Measurements from ENCODE around the gene SPAG16.

SPAG16 gene

GRCh38 chr2:214004463-214004862, 720.2 kb downstream of the SPAG16 start:
- no peak overlapping the region for H3K27ac Mint-ChIP-seq
- no peak for TF ChIP-seq CTCF (IDR thresholded peaks at IDR 0.05; ENCODE audit: unreplicated experiment in 3 of 3)
- no peaks in the 10 kb centered on the region for H3K27me3 Mint-ChIP-seq (ENCODE audit: low read depth)
- no peaks in the 10 kb centered on the region for H3K36me3 Mint-ChIP-seq (ENCODE audit: low read depth)
- H3K4me3 Mint-ChIP-seq = no peak overlapping the region
- no peaks in the 10 kb centered on the region for H3K4me1 Mint-ChIP-seq
- no peaks in the 10 kb centered on the region for H3K9me3 Mint-ChIP-seq

DNA sequence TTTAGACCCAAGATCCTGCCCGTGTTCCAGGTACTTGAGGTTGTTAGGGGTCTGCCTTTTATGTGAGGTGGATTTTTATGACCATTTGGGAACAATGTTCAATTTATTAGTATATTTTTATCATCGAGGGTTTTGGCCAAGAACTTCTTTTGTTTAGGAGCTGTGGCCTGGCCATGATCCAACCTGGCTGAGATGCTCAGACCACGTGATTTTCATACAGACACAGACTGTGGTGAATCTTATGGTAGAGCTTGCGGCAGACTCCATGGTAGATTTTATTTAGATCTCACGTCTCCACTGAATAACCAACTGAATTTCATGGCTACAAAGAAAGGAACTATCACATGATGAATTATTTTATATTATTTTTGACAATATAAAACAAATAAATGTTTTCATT, 721.1 kb downstream of the SPAG16 start:
- Mint-ChIP-seq H3K27ac (no peak overlapping the region), H3K27me3 (ENCODE audit: low read depth) (no peaks in the 10 kb centered on the region), H3K36me3 (ENCODE audit: low read depth) (no peaks in the 10 kb centered on the region), H3K4me3 (no peak overlapping the region), H3K9me3 (no peaks in the 10 kb centered on the region), H3K4me1 (no peaks in the 10 kb centered on the region)
- TF ChIP-seq CTCF (IDR thresholded peaks at IDR 0.05; ENCODE audit: unreplicated experiment in 3 of 3) = no peak

GRCh38 chr2:214006601-214007000, 722.3 kb downstream of the SPAG16 start:
- H3K27ac Mint-ChIP-seq = no peak overlapping the region
- H3K4me1 Mint-ChIP-seq = no peaks in the 10 kb centered on the region
- no peak overlapping the region for H3K4me3 Mint-ChIP-seq
- no peak for TF ChIP-seq CTCF (IDR thresholded peaks at IDR 0.05; ENCODE audit: unreplicated experiment in 3 of 3)
- H3K27me3 Mint-ChIP-seq (ENCODE audit: low read depth) = no peaks in the 10 kb centered on the region
- H3K36me3 Mint-ChIP-seq (ENCODE audit: low read depth) = no peaks in the 10 kb centered on the region
- no peaks in the 10 kb centered on the region for H3K9me3 Mint-ChIP-seq

- Mint-ChIP-seq H3K4me1 (no peaks in the 10 kb centered on the region), H3K36me3 (ENCODE audit: low read depth) (no peaks in the 10 kb centered on the region), H3K4me3 (no peak overlapping the region), H3K27ac (no peak overlapping the region), H3K27me3 (ENCODE audit: low read depth) (no peaks in the 10 kb centered on the region), H3K9me3 (no peaks in the 10 kb centered on the region)
- TF ChIP-seq CTCF (IDR thresholded peaks at IDR 0.05; ENCODE audit: unreplicated experiment in 3 of 3) = no peak
These were observed 727.4 kb downstream of the SPAG16 start for GRCh38 chr2:214011676-214012075.

DNA sequence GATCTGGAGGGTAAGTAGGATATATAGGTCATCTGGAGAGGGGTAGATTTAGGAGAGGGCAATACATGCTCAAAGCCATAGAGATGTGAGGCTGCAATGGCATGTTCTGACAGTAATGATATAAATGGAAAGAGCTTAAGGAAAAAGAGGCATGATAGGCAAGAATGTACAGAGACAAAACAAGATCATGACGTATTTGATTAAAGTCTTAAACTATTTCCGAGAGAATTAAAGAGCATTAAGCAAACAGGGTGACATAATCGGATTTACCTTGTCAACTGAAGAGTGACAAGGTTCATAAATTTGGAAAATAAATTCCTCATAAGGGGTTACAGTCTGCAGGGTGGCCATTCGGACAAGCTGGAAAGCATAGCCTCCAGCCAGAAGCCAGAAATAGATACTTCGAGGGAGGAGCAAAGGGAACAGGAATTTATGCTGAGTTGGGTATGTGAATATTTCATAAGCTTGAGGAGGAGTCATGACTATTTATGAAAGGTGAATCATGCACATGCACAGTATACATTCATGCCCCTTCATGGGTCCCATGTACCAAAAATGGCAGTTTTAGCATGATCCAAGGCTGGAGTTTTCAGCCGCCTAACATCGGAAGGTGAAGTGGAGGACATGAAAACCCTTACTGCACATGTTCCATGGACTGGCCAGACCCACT, 730.4 kb downstream of the SPAG16 start:
- Mint-ChIP-seq H3K27me3 (ENCODE audit: low read depth) (no peaks in the 10 kb centered on the region), H3K4me3 (no peak overlapping the region), H3K4me1 (no peaks in the 10 kb centered on the region), H3K9me3 (no peaks in the 10 kb centered on the region), H3K36me3 (ENCODE audit: low read depth) (no peaks in the 10 kb centered on the region), H3K27ac (no peak overlapping the region)
- TF ChIP-seq CTCF (IDR thresholded peaks at IDR 0.05; ENCODE audit: unreplicated experiment in 3 of 3) = no peak

DNA sequence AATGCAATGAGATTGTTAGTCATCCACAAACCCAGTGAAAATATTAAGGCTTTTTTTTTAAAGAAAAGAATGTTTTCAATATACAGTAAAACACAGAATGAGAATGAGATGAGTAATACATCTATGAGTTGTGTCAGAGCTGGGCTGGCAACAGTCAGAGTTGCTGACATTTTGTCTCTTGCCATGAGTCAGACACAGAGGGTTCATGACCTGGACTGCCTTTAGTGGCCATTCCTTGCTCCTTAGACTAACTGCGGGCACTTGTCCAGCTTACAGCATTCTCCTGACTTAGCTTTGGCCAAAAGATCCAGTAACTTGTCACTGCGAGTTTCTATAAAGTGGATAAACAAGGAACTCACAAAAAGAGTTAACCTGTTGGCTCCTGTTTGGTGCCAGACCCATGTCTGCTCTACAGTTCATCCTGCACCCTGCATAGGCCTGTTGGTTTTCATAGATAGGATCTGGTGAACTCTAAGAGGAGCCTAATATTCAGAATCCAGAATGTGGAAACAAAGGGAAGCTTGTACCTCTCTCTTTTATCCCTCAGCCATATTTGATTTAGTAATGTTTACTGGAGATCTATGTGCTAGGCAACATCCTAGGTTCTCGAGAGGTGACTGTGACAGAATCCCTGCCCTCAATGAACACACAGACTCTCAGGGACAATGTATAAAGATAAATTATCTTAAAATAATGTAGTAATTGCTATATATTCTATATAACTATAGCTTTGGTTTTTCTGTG, 735.1 kb downstream of the SPAG16 start:
- no peaks in the 10 kb centered on the region for H3K27me3 Mint-ChIP-seq (ENCODE audit: low read depth)
- no peaks in the 10 kb centered on the region for H3K4me1 Mint-ChIP-seq
- no peak overlapping the region for H3K4me3 Mint-ChIP-seq
- no peak overlapping the region for H3K27ac Mint-ChIP-seq
- H3K9me3 Mint-ChIP-seq = no peaks in the 10 kb centered on the region
- no peaks in the 10 kb centered on the region for H3K36me3 Mint-ChIP-seq (ENCODE audit: low read depth)
- no peak for TF ChIP-seq CTCF (IDR thresholded peaks at IDR 0.05; ENCODE audit: unreplicated experiment in 3 of 3)
